Measurements from ENCODE around the gene ZNF333.

Gene ZNF333

GRCh38 chr19:14673088-14673487 lies 16.8 kb upstream of the ZNF333 start:
- TF ChIP-seq POLR2A (IDR thresholded peaks at IDR 0.05; ENCODE audit: low read depth, low read length) (no peak), TAF1 (IDR thresholded peaks at IDR 0.05; ENCODE audit: borderline replicate concordance, low read depth, low read length) (no peak), POLR2AphosphoS5 (IDR thresholded peaks at IDR 0.05; ENCODE audit: low read depth, low read length) (no peak)
- FAIRE-seq (no peak), DNase-seq (ENCODE audit: insufficient read length) (no peak)

GRCh38 chr19:14674764-14675163 lies 15.1 kb upstream of the ZNF333 start, which contains the start of gene ADGRE3:
ADGRE3 (minus strand) TSS chr19:14674844; CDS start chr19:14674770, 74 bp downstream.
- DNase-seq (ENCODE audit: insufficient read length) (no peak), FAIRE-seq (peak; percentile 38)
- TF ChIP-seq POLR2AphosphoS5 (IDR thresholded peaks at IDR 0.05; ENCODE audit: low read depth, low read length) (no peak), POLR2A (IDR thresholded peaks at IDR 0.05; ENCODE audit: low read depth, low read length) (no peak), TAF1 (IDR thresholded peaks at IDR 0.05; ENCODE audit: borderline replicate concordance, low read depth, low read length) (no peak)

- DNase-seq (ENCODE audit: insufficient read length) (no peak), FAIRE-seq (no peak)
- no peak for TF ChIP-seq POLR2A (IDR thresholded peaks at IDR 0.05; ENCODE audit: low read depth, low read length)
- no peak for TF ChIP-seq TAF1 (IDR thresholded peaks at IDR 0.05; ENCODE audit: borderline replicate concordance, low read depth, low read length)
- TF ChIP-seq POLR2AphosphoS5 (IDR thresholded peaks at IDR 0.05; ENCODE audit: low read depth, low read length), result no peak
Measured at GRCh38 chr19:14676762-14677161, 13.1 kb upstream of the ZNF333 start.

GRCh38 chr19:14677464-14677863 lies 12.4 kb upstream of the ZNF333 start:
- FAIRE-seq (no peak), DNase-seq (ENCODE audit: insufficient read length) (no peak)
- TF ChIP-seq TAF1 (IDR thresholded peaks at IDR 0.05; ENCODE audit: borderline replicate concordance, low read depth, low read length), result no peak
- TF ChIP-seq POLR2AphosphoS5 (IDR thresholded peaks at IDR 0.05; ENCODE audit: low read depth, low read length), result no peak
- TF ChIP-seq POLR2A (IDR thresholded peaks at IDR 0.05; ENCODE audit: low read depth, low read length), result no peak

GRCh38 chr19:14678199-14678598 lies 11.6 kb upstream of the ZNF333 start:
- TF ChIP-seq POLR2AphosphoS5 (IDR thresholded peaks at IDR 0.05; ENCODE audit: low read depth, low read length) (no peak), POLR2A (IDR thresholded peaks at IDR 0.05; ENCODE audit: low read depth, low read length) (no peak), TAF1 (IDR thresholded peaks at IDR 0.05; ENCODE audit: borderline replicate concordance, low read depth, low read length) (no peak)

GRCh38 chr19:14682084-14682483 lies 7.8 kb upstream of the ZNF333 start:
- FAIRE-seq (no peak), DNase-seq (ENCODE audit: insufficient read length) (no peak)
- TF ChIP-seq POLR2A (IDR thresholded peaks at IDR 0.05; ENCODE audit: low read depth, low read length) (no peak), POLR2AphosphoS5 (IDR thresholded peaks at IDR 0.05; ENCODE audit: low read depth, low read length) (no peak), TAF1 (IDR thresholded peaks at IDR 0.05; ENCODE audit: borderline replicate concordance, low read depth, low read length) (no peak)

More at GRCh38 chr19:14678199-14678598, 11.6 kb upstream of the ZNF333 start:
- FAIRE-seq (no peak), DNase-seq (ENCODE audit: insufficient read length) (no peak)

- no peak for TF ChIP-seq TAF1 (IDR thresholded peaks at IDR 0.05; ENCODE audit: borderline replicate concordance, low read depth, low read length)
- TF ChIP-seq POLR2AphosphoS5 (IDR thresholded peaks at IDR 0.05; ENCODE audit: low read depth, low read length), result no peak
- no peak for TF ChIP-seq POLR2A (IDR thresholded peaks at IDR 0.05; ENCODE audit: low read depth, low read length)
- no peak for DNase-seq (ENCODE audit: insufficient read length)
- FAIRE-seq, result no peak
Measured at GRCh38 chr19:14683439-14683838, 6.4 kb upstream of the ZNF333 start.

- FAIRE-seq, result peak; percentile 30
- DNase-seq (ENCODE audit: insufficient read length), result no peak
Measured at GRCh38 chr19:14686411-14686810, 3.4 kb upstream of the ZNF333 start.

GRCh38 chr19:14694641-14695266 lies 4.9 kb downstream of the ZNF333 start:
- DNase-seq (ENCODE audit: insufficient read length) (no peak), FAIRE-seq (no peak)
- TF ChIP-seq TAF1 (IDR thresholded peaks at IDR 0.05; ENCODE audit: borderline replicate concordance, low read depth, low read length), result no peak
- no peak for TF ChIP-seq POLR2AphosphoS5 (IDR thresholded peaks at IDR 0.05; ENCODE audit: low read depth, low read length)
- TF ChIP-seq POLR2A (IDR thresholded peaks at IDR 0.05; ENCODE audit: low read depth, low read length), result no peak

More at GRCh38 chr19:14686411-14686810, 3.4 kb upstream of the ZNF333 start:
- no peak for TF ChIP-seq TAF1 (IDR thresholded peaks at IDR 0.05; ENCODE audit: borderline replicate concordance, low read depth, low read length)
- no peak for TF ChIP-seq POLR2AphosphoS5 (IDR thresholded peaks at IDR 0.05; ENCODE audit: low read depth, low read length)
- no peak for TF ChIP-seq POLR2A (IDR thresholded peaks at IDR 0.05; ENCODE audit: low read depth, low read length)

GRCh38 chr19:14695471-14695870 lies 5.6 kb downstream of the ZNF333 start:
- DNase-seq (ENCODE audit: insufficient read length) (no peak), FAIRE-seq (no peak)
- TF ChIP-seq TAF1 (IDR thresholded peaks at IDR 0.05; ENCODE audit: borderline replicate concordance, low read depth, low read length), result no peak
- TF ChIP-seq POLR2A (IDR thresholded peaks at IDR 0.05; ENCODE audit: low read depth, low read length), result no peak
- no peak for TF ChIP-seq POLR2AphosphoS5 (IDR thresholded peaks at IDR 0.05; ENCODE audit: low read depth, low read length)

- TF ChIP-seq TAF1 (IDR thresholded peaks at IDR 0.05; ENCODE audit: borderline replicate concordance, low read depth, low read length) (no peak), POLR2AphosphoS5 (IDR thresholded peaks at IDR 0.05; ENCODE audit: low read depth, low read length) (no peak), POLR2A (IDR thresholded peaks at IDR 0.05; ENCODE audit: low read depth, low read length) (no peak)
- DNase-seq (ENCODE audit: insufficient read length), result no peak
- FAIRE-seq, result no peak
Measured at GRCh38 chr19:14699641-14700040, 9.8 kb downstream of the ZNF333 start.

GRCh38 chr19:14700711-14701375 lies 11.0 kb downstream of the ZNF333 start:
- no peak for FAIRE-seq
- TF ChIP-seq TAF1 (IDR thresholded peaks at IDR 0.05; ENCODE audit: borderline replicate concordance, low read depth, low read length) (no peak), POLR2AphosphoS5 (IDR thresholded peaks at IDR 0.05; ENCODE audit: low read depth, low read length) (no peak), POLR2A (IDR thresholded peaks at IDR 0.05; ENCODE audit: low read depth, low read length) (no peak)
- DNase-seq (ENCODE audit: insufficient read length), result no peak
